Prostate gland (tissue), 2 donors: ENCODE results near the gene PRKD1.

Experiments
- POLR2A ChIP-seq: fragments of 450-650 bp; IDR thresholded peaks from one replicate; pipeline ENCODE4 v1.6.1; 2016; ENCODE audit warnings: antibody characterized with exemption, mild to moderate bottlenecking
- POLR2AphosphoS5 ChIP-seq: sonication (generic); formaldehyde crosslinking; IDR thresholded peaks from one replicate; pipeline ENCODE4 v1.6.1; 2017; ENCODE audit warnings: antibody characterized with exemption
- TF ChIP-seq, protein P1 (sequence below), 4 experiments: fragments of 200-600 bp in 2 of 4; fragments of 450-650 bp in 2 of 4; sonication (generic) in 2 of 4; IDR thresholded peaks; 1 replicate in 3 of 4; 2 replicates in 1 of 4; pipeline ENCODE4 v1.5.1; 2016 to 2019; ENCODE audit warnings: antibody characterized with exemption in 4 of 4, mild to moderate bottlenecking in 2 of 4, moderate library complexity in 2 of 4

DNA sequence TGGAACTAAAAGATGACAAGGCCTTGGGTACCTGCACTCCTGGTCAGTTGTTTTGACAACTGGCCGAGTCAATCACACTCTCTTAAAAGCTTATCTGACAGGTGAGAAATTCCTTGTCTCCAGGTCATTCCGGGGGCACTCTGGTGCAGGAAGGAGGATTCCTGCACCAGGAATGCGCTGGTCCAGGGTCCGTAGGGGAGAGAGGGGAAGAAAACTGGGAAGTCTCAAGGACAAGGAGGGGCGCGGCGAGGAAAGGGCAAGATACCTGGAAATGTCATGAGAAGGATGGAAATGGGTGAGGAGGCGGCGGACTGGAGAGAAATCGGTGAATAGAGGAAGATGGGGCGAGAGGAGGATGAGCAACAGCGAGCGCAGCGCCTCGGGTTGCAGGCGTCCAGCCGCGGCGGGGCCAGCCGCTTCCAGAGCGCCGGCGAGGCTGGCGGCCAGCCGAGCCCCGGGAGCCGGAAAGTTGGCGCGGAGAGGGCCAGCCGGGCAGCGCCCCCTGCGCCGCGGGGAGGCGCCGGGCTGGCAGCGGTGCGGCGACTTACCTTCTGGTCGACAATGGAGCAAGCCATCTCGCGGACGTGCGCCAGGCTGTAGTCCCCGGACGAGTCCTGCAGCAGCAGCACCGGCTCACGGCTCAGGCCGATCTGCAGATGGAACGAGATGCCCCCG, 809 bp downstream of the PRKD1 start:
- TF ChIP-seq POLR2AphosphoS5 (no peak), POLR2A (no peak)
- TF ChIP-seq, protein P1, sequence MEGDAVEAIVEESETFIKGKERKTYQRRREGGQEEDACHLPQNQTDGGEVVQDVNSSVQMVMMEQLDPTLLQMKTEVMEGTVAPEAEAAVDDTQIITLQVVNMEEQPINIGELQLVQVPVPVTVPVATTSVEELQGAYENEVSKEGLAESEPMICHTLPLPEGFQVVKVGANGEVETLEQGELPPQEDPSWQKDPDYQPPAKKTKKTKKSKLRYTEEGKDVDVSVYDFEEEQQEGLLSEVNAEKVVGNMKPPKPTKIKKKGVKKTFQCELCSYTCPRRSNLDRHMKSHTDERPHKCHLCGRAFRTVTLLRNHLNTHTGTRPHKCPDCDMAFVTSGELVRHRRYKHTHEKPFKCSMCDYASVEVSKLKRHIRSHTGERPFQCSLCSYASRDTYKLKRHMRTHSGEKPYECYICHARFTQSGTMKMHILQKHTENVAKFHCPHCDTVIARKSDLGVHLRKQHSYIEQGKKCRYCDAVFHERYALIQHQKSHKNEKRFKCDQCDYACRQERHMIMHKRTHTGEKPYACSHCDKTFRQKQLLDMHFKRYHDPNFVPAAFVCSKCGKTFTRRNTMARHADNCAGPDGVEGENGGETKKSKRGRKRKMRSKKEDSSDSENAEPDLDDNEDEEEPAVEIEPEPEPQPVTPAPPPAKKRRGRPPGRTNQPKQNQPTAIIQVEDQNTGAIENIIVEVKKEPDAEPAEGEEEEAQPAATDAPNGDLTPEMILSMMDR (IDR thresholded peaks at IDR 0.05), result peak; percentile 8 to 42 (median 24)
